Right atrium auricular region (tissue), 2 donors: ENCODE results near the gene CLDN9. TPM values are rescaled to one million over a fixed set of nuclear protein-coding genes. Genes with fewer than 3 reads are reported as not detected.

Experiments used
- DNase-seq: peaks from one replicate; pipeline ENCODE4 v3.0.0-alpha.2; 2019; ENCODE audit warnings: low spot score
- H3K27ac ChIP-seq, 2 donors: fragments of 200-600 bp; sonication (generic); 1 replicate in 1 of 2; 2 replicates in 1 of 2; pipeline ENCODE4 v1.5.1; 2016 to 2019
- H3K27me3 ChIP-seq, 2 donors: fragments of 200-600 bp; sonication (generic); one replicate each; pipeline versions ENCODE4 v1.5.1 to v1.6.0; 2017 to 2019
- H3K36me3 ChIP-seq: fragments of 200-600 bp; sonication (generic); one replicate; pipeline ENCODE4 v1.5.1; 2016
- H3K4me1 ChIP-seq, 2 donors: fragments of 200-600 bp; sonication (generic); one replicate each; pipeline versions ENCODE4 v1.5.1 to v1.6.0; 2017 to 2019
- H3K4me3 ChIP-seq, 2 donors: fragments of 200-600 bp; sonication (generic); 1 replicate in 1 of 2; 2 replicates in 1 of 2; pipeline ENCODE4 v1.5.1; 2017 to 2019; ENCODE audit warnings: mild to moderate bottlenecking in 1 of 2, moderate library complexity in 1 of 2
- H3K9me3 ChIP-seq, 2 donors: fragments of 200-600 bp; sonication (generic); one replicate each; pipeline ENCODE4 v1.5.1; 2019
- CTCF ChIP-seq, 2 donors: fragments of 200-600 bp; sonication (generic); IDR thresholded peaks; one replicate each; pipeline ENCODE4 v1.5.1; 2019; ENCODE audit warnings: antibody characterized with exemption in 2 of 2
- total RNA-seq, 2 donors: library from RNA; depleted of rRNA; stranded (reverse); fragments of >200 nt; gene quantifications; one replicate each; pipeline ENCODE4 v1.1.0, GENCODE V29; 2016

The CLDN9 gene
- total RNA-seq, 2 donors from 2014 or later = 0.39 TPM; not detected in 1

- H3K27ac ChIP-seq = peak overlapping the region; percentile 77 to 83
- no peaks in the 10 kb centered on the region for H3K27me3 ChIP-seq
- no peaks in the 10 kb centered on the region for H3K9me3 ChIP-seq
- TF ChIP-seq CTCF (IDR thresholded peaks at IDR 0.05) = no peak
- DNase-seq = no peak
- H3K4me1 ChIP-seq = peaks cover 0 to 26% of the 10 kb centered on the region in 2 donors
- H3K36me3 ChIP-seq = no peaks in the 10 kb centered on the region
- peak overlapping the region; percentile 68 to 95 for H3K4me3 ChIP-seq
These were observed 47.1 kb downstream of the CLDN9 start for GRCh38 chr16:3059723-3060242.

GRCh38 chr16:3060339-3061127 lies 47.8 kb downstream of the CLDN9 start:
- Histone ChIP-seq H3K36me3 (no peaks in the 10 kb centered on the region), H3K9me3 (no peaks in the 10 kb centered on the region), H3K27ac (no peak overlapping the region), H3K4me1 (peaks cover 0 to 28% of the 10 kb centered on the region in 2 donors), H3K4me3 (no peak overlapping the region), H3K27me3 (no peaks in the 10 kb centered on the region)
- DNase-seq = no peak
- TF ChIP-seq CTCF (IDR thresholded peaks at IDR 0.05) = no peak

GRCh38 chr16:3062553-3062952 lies 49.8 kb downstream of the CLDN9 start:
- Histone ChIP-seq H3K36me3 (no peaks in the 10 kb centered on the region), H3K4me1 (peaks cover 0 to 41% of the 10 kb centered on the region in 2 donors), H3K9me3 (no peaks in the 10 kb centered on the region), H3K27ac (no peak overlapping the region), H3K4me3 (no peak overlapping the region), H3K27me3 (no peaks in the 10 kb centered on the region)
- DNase-seq = no peak
- TF ChIP-seq CTCF (IDR thresholded peaks at IDR 0.05) = no peak

GRCh38 chr16:3063625-3064386 lies 51.1 kb downstream of the CLDN9 start:
- DNase-seq = no peak
- Histone ChIP-seq H3K4me1 (peaks cover 0 to 36% of the 10 kb centered on the region in 2 donors), H3K36me3 (no peaks in the 10 kb centered on the region), H3K4me3 (no peak overlapping the region), H3K27ac (no peak overlapping the region), H3K27me3 (no peaks in the 10 kb centered on the region), H3K9me3 (no peaks in the 10 kb centered on the region)
- TF ChIP-seq CTCF (IDR thresholded peaks at IDR 0.05) = no peak

Other genes starting within 250 kb of the CLDN9 start
- gene ELOB, start 235.6 kb upstream of the CLDN9 start, total RNA-seq = 100 to 1,000 TPM; 408 to 856 TPM
- not detected for gene PRSS33, start 225.4 kb upstream of the CLDN9 start, total RNA-seq
- gene PRSS41, start 214.5 kb upstream of the CLDN9 start, total RNA-seq = not detected
- gene PRSS21, start 195.7 kb upstream of the CLDN9 start, total RNA-seq = not detected
- under 1 TPM in 1 of 2 donors, not detected in 1; 0.79 TPM for gene ZG16B, start 182.6 kb upstream of the CLDN9 start, total RNA-seq
- not detected for gene PRSS22, start 154.8 kb upstream of the CLDN9 start, total RNA-seq
- 10 to 100 TPM; 48.2 to 57.9 TPM for gene FLYWCH2, start 129.7 kb upstream of the CLDN9 start, total RNA-seq
- 10 to 100 TPM; 31.5 to 37.8 TPM for gene FLYWCH1, start 101.0 kb upstream of the CLDN9 start, total RNA-seq
- not detected for gene KREMEN2, start 48.6 kb upstream of the CLDN9 start, total RNA-seq
- 1 to 10 TPM; 4.7 to 5.9 TPM for gene PAQR4, start 43.6 kb upstream of the CLDN9 start, total RNA-seq
- gene PKMYT1, start 32.5 kb upstream of the CLDN9 start, total RNA-seq = under 1 TPM; 0.52 to 0.98 TPM
- not detected for gene CLDN6, start 5.3 kb downstream of the CLDN9 start, total RNA-seq
- gene TNFRSF12A, start 7.4 kb downstream of the CLDN9 start, total RNA-seq = 100 to 1,000 TPM in 1 of 2 donors, 10 to 100 TPM in 1; 36.8 to 280 TPM
- gene HCFC1R1, start 11.0 kb downstream of the CLDN9 start, total RNA-seq = 10 to 100 TPM; 22.5 to 33.1 TPM
- 10 to 100 TPM in 1 of 2 donors, 1 to 10 TPM in 1; 7.4 to 12.6 TPM for gene THOC6, start 11.1 kb downstream of the CLDN9 start, total RNA-seq
- gene BICDL2, start 24.0 kb downstream of the CLDN9 start, total RNA-seq = under 1 TPM in 1 of 2 donors, not detected in 1; 0.28 TPM
- gene MMP25, start 33.6 kb downstream of the CLDN9 start, total RNA-seq = 1 to 10 TPM in 1 of 2 donors, under 1 TPM in 1; 0.30 to 1.7 TPM
- 10 to 100 TPM; 52.9 to 56.0 TPM for gene IL32, start 52.7 kb downstream of the CLDN9 start, total RNA-seq
- gene ZSCAN10, start 86.4 kb downstream of the CLDN9 start, total RNA-seq = not detected
- 10 to 100 TPM; 10.5 to 12.4 TPM for gene ZNF205, start 99.7 kb downstream of the CLDN9 start, total RNA-seq
- gene ZNF213, start 122.1 kb downstream of the CLDN9 start, total RNA-seq = 1 to 10 TPM; 7.3 to 7.9 TPM
- gene OR1F1, start 175.3 kb downstream of the CLDN9 start, total RNA-seq = not detected
- gene ZNF200, start 222.2 kb downstream of the CLDN9 start, total RNA-seq = 1 to 10 TPM; 3.2 to 4.9 TPM
- gene MEFV, start 243.7 kb downstream of the CLDN9 start, total RNA-seq = 1 to 10 TPM in 1 of 2 donors, under 1 TPM in 1; 0.82 to 2.2 TPM